PFSK-1 (cell line): ENCODE measurements around the gene TAF6.

Experiments
- FOXP2 ChIP-seq: optimal IDR thresholded peaks from 2 replicates; pipeline ENCODE3; 2011; ENCODE audit warnings: borderline replicate concordance, control low read depth, inconsistent platforms; ENCODE audit not compliant: insufficient read depth; ENCODE audit errors: extremely low read length, extremely low read depth
- POLR2AphosphoS5 ChIP-seq: IDR thresholded peaks from 2 replicates; pipeline ENCODE4 v1.6.1; 2012; ENCODE audit warnings: low read depth, mild to moderate bottlenecking, control low read depth, low read length, moderate library complexity
- SIN3A ChIP-seq: IDR thresholded peaks from 2 replicates; pipeline ENCODE4 v1.6.1; 2012; ENCODE audit warnings: mild to moderate bottlenecking, low read length, moderate library complexity, borderline replicate concordance; ENCODE audit not compliant: insufficient read depth
- TAF1 ChIP-seq: IDR thresholded peaks from 2 replicates; pipeline ENCODE4 v1.6.1; 2012; ENCODE audit warnings: low read length, control low read depth, borderline replicate concordance; ENCODE audit not compliant: insufficient read depth
- TF ChIP-seq, protein P1 (sequence below), 2 experiments: IDR thresholded peaks; 2 replicates each; pipeline versions ENCODE4 v1.6.1 to v1.8.0; 2011 to 2012; ENCODE audit warnings: low read depth in 2 of 2, low read length in 2 of 2, control low read depth in 1 of 2, inconsistent platforms in 1 of 2, mild to moderate bottlenecking in 1 of 2, moderate library complexity in 1 of 2; ENCODE audit not compliant: insufficient read depth in 1 of 2

TAF6 gene

DNA sequence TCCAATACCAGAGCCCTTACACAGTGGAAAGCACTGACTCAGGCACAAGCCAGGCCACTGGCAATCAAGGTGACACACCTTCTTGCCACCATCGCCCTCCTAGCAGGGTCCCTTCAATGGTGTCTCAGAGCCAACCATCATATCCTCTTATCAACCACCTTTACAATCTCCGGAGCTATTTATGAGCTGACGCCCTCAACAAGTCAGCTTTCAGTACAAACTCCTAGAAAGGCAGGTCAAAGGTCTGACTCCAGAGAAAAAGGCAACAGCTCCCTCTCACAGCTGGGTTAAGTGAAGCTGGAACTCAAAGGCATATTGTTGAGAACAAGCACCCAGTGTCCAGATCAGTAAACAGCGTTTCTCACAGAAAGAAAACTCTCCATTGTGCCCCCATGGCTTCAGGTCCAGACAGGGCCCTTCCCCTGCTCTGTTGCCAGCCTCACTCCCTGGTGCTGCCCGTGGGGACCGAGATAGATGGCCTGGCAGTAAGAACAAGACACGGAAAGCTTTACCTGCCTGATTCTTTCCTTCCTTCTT, 40.1 kb downstream of the TAF6 start:
- TF ChIP-seq FOXP2 (no peak), SIN3A (no peak), TAF1 (no peak), POLR2AphosphoS5 (no peak)
- TF ChIP-seq, protein P1, sequence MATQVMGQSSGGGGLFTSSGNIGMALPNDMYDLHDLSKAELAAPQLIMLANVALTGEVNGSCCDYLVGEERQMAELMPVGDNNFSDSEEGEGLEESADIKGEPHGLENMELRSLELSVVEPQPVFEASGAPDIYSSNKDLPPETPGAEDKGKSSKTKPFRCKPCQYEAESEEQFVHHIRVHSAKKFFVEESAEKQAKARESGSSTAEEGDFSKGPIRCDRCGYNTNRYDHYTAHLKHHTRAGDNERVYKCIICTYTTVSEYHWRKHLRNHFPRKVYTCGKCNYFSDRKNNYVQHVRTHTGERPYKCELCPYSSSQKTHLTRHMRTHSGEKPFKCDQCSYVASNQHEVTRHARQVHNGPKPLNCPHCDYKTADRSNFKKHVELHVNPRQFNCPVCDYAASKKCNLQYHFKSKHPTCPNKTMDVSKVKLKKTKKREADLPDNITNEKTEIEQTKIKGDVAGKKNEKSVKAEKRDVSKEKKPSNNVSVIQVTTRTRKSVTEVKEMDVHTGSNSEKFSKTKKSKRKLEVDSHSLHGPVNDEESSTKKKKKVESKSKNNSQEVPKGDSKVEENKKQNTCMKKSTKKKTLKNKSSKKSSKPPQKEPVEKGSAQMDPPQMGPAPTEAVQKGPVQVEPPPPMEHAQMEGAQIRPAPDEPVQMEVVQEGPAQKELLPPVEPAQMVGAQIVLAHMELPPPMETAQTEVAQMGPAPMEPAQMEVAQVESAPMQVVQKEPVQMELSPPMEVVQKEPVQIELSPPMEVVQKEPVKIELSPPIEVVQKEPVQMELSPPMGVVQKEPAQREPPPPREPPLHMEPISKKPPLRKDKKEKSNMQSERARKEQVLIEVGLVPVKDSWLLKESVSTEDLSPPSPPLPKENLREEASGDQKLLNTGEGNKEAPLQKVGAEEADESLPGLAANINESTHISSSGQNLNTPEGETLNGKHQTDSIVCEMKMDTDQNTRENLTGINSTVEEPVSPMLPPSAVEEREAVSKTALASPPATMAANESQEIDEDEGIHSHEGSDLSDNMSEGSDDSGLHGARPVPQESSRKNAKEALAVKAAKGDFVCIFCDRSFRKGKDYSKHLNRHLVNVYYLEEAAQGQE (IDR thresholded peaks at IDR 0.05; ENCODE audit: insufficient read depth in 1 of 2, low read depth in 2 of 2, low read length in 2 of 2), result no peak

DNA sequence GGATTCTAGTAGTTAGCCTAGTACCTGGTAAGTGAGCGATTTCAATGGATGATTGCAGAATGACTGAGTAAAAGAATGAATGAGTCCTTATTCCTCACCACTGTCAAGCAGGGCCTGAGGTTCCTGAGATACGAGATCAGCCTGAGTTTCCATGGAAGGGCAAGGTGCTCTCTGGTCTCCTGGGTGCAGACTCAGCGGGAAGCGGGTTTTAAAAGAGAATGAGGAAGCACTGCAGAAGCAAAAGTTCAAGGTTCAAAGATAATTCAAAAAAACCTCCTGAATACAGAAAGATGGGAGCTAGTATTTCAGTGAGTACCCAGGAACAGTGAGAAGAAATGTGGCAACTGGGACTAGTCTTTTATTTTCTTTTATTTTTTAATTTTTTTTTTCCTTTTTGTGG, 42.0 kb downstream of the TAF6 start:
- TF ChIP-seq TAF1, result no peak
- no peak for TF ChIP-seq FOXP2
- TF ChIP-seq POLR2AphosphoS5, result no peak
- TF ChIP-seq, protein P1 (IDR thresholded peaks at IDR 0.05; ENCODE audit: insufficient read depth in 1 of 2, low read depth in 2 of 2, low read length in 2 of 2), result no peak
- no peak for TF ChIP-seq SIN3A

DNA sequence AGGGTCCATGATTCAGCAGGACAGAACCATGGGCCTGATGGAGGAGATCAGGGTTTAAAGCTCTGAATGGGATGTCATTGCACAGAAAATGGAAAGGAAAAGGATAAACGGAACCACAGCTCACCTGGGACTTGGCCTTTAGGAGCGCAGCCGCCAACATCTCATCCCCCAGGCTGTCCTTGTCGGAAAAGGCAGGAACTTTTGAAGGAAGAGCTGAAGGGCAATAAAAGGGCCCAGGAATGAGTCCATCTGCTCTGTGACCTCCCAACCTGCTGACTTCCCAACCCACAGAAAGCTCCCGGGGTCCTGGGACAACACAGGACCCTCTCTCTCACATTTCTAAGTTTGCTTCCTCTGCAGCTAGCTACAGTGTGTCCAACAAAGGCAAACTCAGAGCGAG, 43.7 kb downstream of the TAF6 start:
- no peak for TF ChIP-seq POLR2AphosphoS5
- TF ChIP-seq TAF1, result no peak
- no peak for TF ChIP-seq FOXP2
- TF ChIP-seq SIN3A, result no peak
- TF ChIP-seq, protein P1 (IDR thresholded peaks at IDR 0.05; ENCODE audit: insufficient read depth in 1 of 2, low read depth in 2 of 2, low read length in 2 of 2), result no peak

DNA sequence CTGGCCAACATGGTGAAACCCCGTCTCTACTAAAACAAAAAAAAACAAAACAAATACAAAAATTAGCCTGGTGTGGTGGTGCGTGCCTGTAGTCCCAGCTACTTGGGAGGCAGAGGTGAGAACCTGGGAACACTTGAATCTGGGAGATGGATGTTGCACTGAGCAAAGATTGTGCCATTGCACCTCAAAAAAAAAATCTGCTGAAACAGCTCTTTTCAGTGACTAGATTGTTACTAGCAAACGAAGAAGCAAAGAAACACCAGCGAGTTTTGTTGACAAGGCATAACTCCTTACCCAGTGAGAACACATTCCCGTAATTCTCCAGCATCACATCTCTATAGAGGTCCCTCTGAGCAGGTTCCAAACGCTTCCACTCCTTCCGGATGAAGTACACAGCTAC, 44.3 kb downstream of the TAF6 start:
- TF ChIP-seq POLR2AphosphoS5 (no peak), FOXP2 (no peak), TAF1 (no peak), SIN3A (no peak)
- TF ChIP-seq, protein P1 (IDR thresholded peaks at IDR 0.05; ENCODE audit: insufficient read depth in 1 of 2, low read depth in 2 of 2, low read length in 2 of 2), result no peak

DNA sequence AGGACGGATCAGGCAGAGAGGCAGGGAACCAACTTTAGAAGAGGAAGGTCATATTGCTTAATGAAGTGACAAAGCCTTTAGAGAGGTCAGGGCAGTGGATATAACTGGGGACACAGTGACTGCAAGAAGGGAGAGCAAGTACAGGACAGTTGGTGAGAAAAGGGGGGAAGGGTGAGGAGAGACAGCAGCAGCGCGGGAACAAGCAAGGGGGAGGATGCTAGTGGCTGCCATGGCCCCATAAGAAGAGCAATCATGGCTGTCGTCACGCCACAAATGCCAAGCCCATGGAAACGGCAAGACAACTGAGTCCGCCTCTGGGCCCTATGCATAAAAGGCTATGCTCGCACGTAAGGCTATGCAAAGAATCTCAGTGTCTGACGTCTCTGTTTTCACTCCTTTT, 46.7 kb downstream of the TAF6 start:
- TF ChIP-seq TAF1, result no peak
- TF ChIP-seq, protein P1 (IDR thresholded peaks at IDR 0.05; ENCODE audit: insufficient read depth in 1 of 2, low read depth in 2 of 2, low read length in 2 of 2), result no peak
- no peak for TF ChIP-seq FOXP2
- TF ChIP-seq SIN3A, result no peak
- no peak for TF ChIP-seq POLR2AphosphoS5
